ENCODE measurements around the gene RNU7-1. TPM values are rescaled to one million over a fixed set of nuclear protein-coding genes. Genes with fewer than 3 reads are reported as not detected.
"Not testable (repeated sequence)": the region's sequence is repeated elsewhere in the genome, so short reads cannot be mapped to it uniquely, and the experiment has no call there.

The RNU7-1 gene
- total and polyA plus RNA-seq, 7 experiments from 2014 or later, result not detected

DNA sequence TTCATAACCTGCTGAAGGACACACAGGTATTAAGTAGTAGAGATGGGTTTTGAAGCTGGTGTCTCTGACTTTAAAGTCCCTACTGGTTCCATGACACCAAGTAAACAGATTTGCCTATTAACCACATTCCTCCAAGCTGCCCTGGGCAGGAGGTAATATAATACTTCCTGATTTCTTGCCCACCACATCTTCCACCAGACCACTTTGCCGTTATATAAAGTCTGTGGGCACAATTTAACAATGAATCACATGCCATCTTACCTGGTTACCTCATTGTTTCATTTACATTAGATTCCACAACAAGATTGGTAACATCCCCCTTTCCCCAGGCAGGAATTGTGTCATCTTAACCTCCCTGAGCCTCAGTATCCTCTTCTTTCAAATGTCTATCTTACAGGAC is 39.9 kb upstream of the RNU7-1 start:
- Histone ChIP-seq H3K9me3 (ENCODE audit: control insufficient read depth in 2 of 3, low read length in 3 of 3) (no peaks in the 10 kb centered on the region), H3K4me3 (ENCODE audit: low read length) (no peak overlapping the region), H3K36me3 (ENCODE audit: control insufficient read depth in 2 of 3, insufficient read depth in 3 of 3, low read length in 3 of 3) (no peaks in the 10 kb centered on the region), H3K4me1 (ENCODE audit: control insufficient read depth in 2 of 2, insufficient read depth in 2 of 2, low read length in 2 of 2) (peaks cover 14 to 17% of the 10 kb centered on the region in 2 donors), H3K27ac (ENCODE audit: low read depth, low read length) (peak overlapping the region; percentile 93), H3K27me3 (ENCODE audit: control insufficient read depth in 2 of 2, insufficient read depth in 2 of 2, low read length in 2 of 2) (no peaks in the 10 kb centered on the region)
- H3K4me1 Mint-ChIP-seq, result peaks cover 0 to 13% (median 5%) of the 10 kb centered on the region in 7 donors
- intact Hi-C loops (cut with micrococcal nuclease), result loop anchor here (1.0 to 5.0 kb wide), 8 partner anchors 11 to 346 kb away; partner anchors contain the start of genes ENO2 (in 2 of the 2), SPSB2 (in 2 of the 2), USP5 (in 2 of the 2) and IFFO1 (in 1 of the 2)
- no peak for ATAC-seq
- H3K27ac Mint-ChIP-seq, result peak overlapping the region in 1 of 9 donors; percentile 78
- H3K4me3 Mint-ChIP-seq, result peak overlapping the region in 1 of 10 donors; percentile 8
- H3K27me3 Mint-ChIP-seq, result no peaks in the 10 kb centered on the region
- POLR2A ChIA-PET, result interaction anchor here (1.1 to 3.8 kb wide), 3 partner anchors 10 to 31 kb away, joined by 3 to 20 read pairs (median 17); partner anchors contain the start of genes ENO2 and SPSB2
- CTCF ChIA-PET, result interaction anchor here (0.6 to 2.1 kb wide), 2 partner anchors 69 to 768 kb away, joined by 5 read pairs; no protein-coding TSS in a partner anchor
- DNase-seq, result no peak
- H3K9me3 Mint-ChIP-seq, result peaks cover 0 to 3% (median 0%) of the 10 kb centered on the region in 11 donors
- peaks cover 0 to 5% (median 0%) of the 10 kb centered on the region in 5 donors for H3K36me3 Mint-ChIP-seq

DNA sequence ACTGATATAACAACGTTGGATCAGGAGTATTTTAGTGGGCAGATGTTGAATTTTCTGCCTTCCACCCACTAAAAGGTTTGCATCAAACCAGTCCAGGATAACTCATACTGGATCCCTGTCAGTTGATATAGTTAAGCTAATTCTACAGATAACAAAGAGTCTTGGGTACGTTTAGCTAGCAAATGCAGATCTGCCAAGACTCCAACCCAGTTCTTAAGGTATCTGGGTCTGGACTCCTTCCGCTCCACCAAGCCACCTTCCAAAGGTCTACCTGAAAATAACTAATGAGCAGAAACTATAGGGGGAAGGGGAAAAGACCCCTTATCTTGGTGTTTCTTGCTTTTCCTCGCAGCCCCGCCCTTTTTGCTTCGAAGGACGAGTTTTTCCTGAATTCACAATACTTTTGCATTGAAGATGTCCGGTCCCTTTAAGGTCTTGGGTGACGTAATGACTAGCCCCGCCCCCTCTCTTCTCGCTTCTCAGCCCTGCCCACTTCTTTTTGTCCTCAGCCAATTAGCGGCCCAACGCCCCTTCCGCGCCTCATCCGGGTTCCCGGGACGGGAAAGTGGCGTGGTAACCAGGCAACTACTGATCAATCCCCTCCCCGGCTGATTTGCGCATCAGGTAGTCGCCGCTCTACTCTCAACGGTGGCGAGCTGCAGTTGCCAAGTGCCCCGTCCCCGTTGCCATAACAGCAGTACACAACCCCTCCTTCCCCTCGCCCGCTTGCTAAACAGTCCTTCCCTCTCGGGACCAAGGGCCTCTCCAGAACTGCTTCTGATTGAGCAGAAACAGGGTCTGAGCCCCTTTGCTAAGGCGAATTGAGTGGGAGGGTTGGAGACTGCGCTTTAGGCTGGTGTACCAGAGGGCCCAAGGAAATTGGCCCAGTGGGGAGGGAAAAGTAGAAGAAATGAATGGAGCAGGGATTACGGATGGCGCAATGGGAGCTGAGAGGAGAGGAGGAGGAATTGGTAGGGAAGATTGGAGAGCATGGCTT is 39.0 kb upstream of the RNU7-1 start, which contains the start of gene LRRC23:
TSS of gene LRRC23 (plus strand) at position 543 of the 997 bp plus-strand sequence. CDS start 812 bp downstream, outside the sequence.
- POLR2A ChIA-PET, result interaction anchor here (0.6 to 3.8 kb wide), 11 partner anchors 9 to 64 kb away, joined by 3 to 20 read pairs (median 4); partner anchors contain the start of genes C12orf57, ENO2, RNU7-1 and SPSB2
- H3K4me3 ChIP-seq (ENCODE audit: low read length), result peak within 1 kb of the TSS; percentile 75
- H3K27ac ChIP-seq (ENCODE audit: low read depth, low read length), result peak within 1 kb of the TSS; percentile 93
- Mint-ChIP-seq H3K4me3 (peak within 1 kb of the TSS in 1 of 10 donors; percentile 8), H3K9me3 (peaks cover 0 to 3% (median 0%) of the 10 kb centered on the region in 11 donors), H3K27me3 (no peaks in the 10 kb centered on the region), H3K4me1 (peaks cover 0 to 10% (median 3%) of the 10 kb centered on the region in 7 donors), H3K27ac (peak within 1 kb of the TSS in 1 of 9 donors; percentile 78), H3K36me3 (peaks cover 0 to 5% (median 0%) of the 10 kb centered on the region in 5 donors)
- peaks cover 14 to 17% of the 10 kb centered on the region in 2 donors for H3K4me1 ChIP-seq (ENCODE audit: control insufficient read depth in 2 of 2, insufficient read depth in 2 of 2, low read length in 2 of 2)
- no peaks in the 10 kb centered on the region for H3K36me3 ChIP-seq (ENCODE audit: control insufficient read depth in 2 of 3, insufficient read depth in 3 of 3, low read length in 3 of 3)
- peak; percentile 89 to 98 (median 95) for DNase-seq
- peak; percentile 98 for ATAC-seq
- no peaks in the 10 kb centered on the region for H3K9me3 ChIP-seq (ENCODE audit: control insufficient read depth in 2 of 3, low read length in 3 of 3)
- intact Hi-C loops (cut with micrococcal nuclease), result loop anchor here (1.0 to 5.0 kb wide), 8 partner anchors 10 to 347 kb away; partner anchors contain the start of genes ENO2 (in 2 of the 2), SPSB2 (in 2 of the 2), USP5 (in 2 of the 2) and IFFO1 (in 1 of the 2)
- H3K27me3 ChIP-seq (ENCODE audit: control insufficient read depth in 2 of 2, insufficient read depth in 2 of 2, low read length in 2 of 2), result no peaks in the 10 kb centered on the region
- CTCF ChIA-PET, result interaction anchor here (0.6 to 3.6 kb wide), 4 partner anchors 20 to 768 kb away, joined by 3 to 16 read pairs (median 7); partner anchors contain the start of gene SPSB2

DNA sequence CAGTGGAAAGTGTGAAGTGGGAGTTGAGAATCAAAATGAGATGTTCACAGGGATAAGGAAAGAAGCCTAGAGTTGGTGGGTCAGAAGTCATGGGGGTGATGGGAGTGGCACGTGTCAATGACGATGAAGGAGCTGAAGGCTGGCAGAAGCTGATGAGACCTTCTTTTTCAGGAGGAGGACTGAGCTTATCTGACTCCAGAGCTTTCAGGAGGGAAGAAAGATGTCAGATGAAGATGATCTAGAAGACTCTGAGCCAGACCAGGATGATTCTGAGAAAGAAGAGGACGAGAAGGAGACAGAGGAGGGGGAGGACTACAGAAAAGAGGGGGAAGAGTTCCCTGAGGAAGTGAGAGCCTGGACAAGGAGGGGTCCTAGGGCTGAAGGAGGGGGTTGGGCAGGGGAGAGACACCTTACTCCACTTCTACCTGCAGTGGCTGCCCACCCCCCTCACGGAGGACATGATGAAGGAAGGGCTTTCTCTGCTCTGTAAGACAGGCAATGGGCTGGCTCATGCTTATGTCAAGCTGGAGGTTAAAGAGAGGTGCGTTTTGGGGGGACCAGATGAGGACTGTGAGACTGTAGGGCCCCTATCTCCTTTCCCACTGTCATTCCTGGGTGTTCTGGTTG is 38.1 kb upstream of the RNU7-1 start:
- Mint-ChIP-seq H3K27ac (no peak overlapping the region), H3K4me3 (no peak overlapping the region), H3K4me1 (peaks cover 0 to 4% (median 0%) of the 10 kb centered on the region in 7 donors), H3K27me3 (no peaks in the 10 kb centered on the region), H3K9me3 (peaks cover 0 to 3% (median 0%) of the 10 kb centered on the region in 11 donors), H3K36me3 (peaks cover 0 to 5% (median 0%) of the 10 kb centered on the region in 5 donors)
- POLR2A ChIA-PET, result interaction anchor here (0.6 to 3.8 kb wide), 14 partner anchors 8 to 63 kb away, joined by 3 to 20 read pairs (median 4); partner anchors contain the start of genes C12orf57, ENO2, RNU7-1 and SPSB2
- DNase-seq (no peak), ATAC-seq (no peak)
- Histone ChIP-seq H3K4me1 (ENCODE audit: control insufficient read depth in 2 of 2, insufficient read depth in 2 of 2, low read length in 2 of 2) (peaks cover 14 to 17% of the 10 kb centered on the region in 2 donors), H3K27ac (ENCODE audit: low read depth, low read length) (peak overlapping the region; percentile 93), H3K27me3 (ENCODE audit: control insufficient read depth in 2 of 2, insufficient read depth in 2 of 2, low read length in 2 of 2) (no peaks in the 10 kb centered on the region), H3K9me3 (ENCODE audit: control insufficient read depth in 2 of 3, low read length in 3 of 3) (no peaks in the 10 kb centered on the region), H3K4me3 (ENCODE audit: low read length) (peak overlapping the region; percentile 75), H3K36me3 (ENCODE audit: control insufficient read depth in 2 of 3, insufficient read depth in 3 of 3, low read length in 3 of 3) (no peaks in the 10 kb centered on the region)
- CTCF ChIA-PET, result interaction anchor here (0.8 to 3.6 kb wide), 3 partner anchors 19 to 34 kb away, joined by 4 to 16 read pairs (median 9); partner anchors contain the start of gene SPSB2
- intact Hi-C loops (cut with micrococcal nuclease), result no loop called here

DNA sequence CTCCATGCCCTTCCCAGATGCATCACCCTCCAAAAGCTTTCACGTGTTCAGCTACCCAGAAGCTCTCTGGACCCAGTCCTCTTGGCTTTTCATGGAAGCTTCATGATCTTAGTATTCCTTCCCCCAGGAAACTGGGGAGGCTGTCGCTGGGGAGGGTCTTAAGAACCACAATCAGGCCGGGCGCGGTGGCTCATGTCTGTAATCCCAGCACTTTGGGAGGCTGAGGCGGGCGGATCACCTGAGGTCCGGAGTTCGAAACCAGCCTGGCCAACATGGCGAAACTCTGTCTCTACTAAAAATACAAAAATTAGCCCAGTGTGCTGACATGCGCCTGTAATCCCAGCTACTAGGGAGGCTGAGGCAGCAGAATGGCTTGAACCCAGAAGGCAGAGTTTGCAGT is 35.5 kb upstream of the RNU7-1 start:
- H3K4me3 ChIP-seq (ENCODE audit: low read length); H3K27ac ChIP-seq (ENCODE audit: low read depth, low read length); H3K36me3 Mint-ChIP-seq; H3K4me3 Mint-ChIP-seq; H3K27me3 Mint-ChIP-seq; H3K27me3 ChIP-seq (ENCODE audit: control insufficient read depth in 2 of 2, insufficient read depth in 2 of 2, low read length in 2 of 2); H3K36me3 ChIP-seq (ENCODE audit: control insufficient read depth in 2 of 3, insufficient read depth in 3 of 3, low read length in 3 of 3); H3K9me3 Mint-ChIP-seq; H3K9me3 ChIP-seq (ENCODE audit: control insufficient read depth in 2 of 3, low read length in 3 of 3); DNase-seq; H3K27ac Mint-ChIP-seq; ATAC-seq; intact Hi-C loops (cut with micrococcal nuclease): not testable (repeated sequence)
- H3K4me1 ChIP-seq (ENCODE audit: control insufficient read depth in 2 of 2, insufficient read depth in 2 of 2, low read length in 2 of 2), result peaks cover 14 to 17% of the 10 kb centered on the region in 2 donors
- H3K4me1 Mint-ChIP-seq, result peaks cover 0 to 10% (median 7%) of the 10 kb centered on the region in 7 donors
- POLR2A ChIA-PET, result interaction anchor here (0.7 to 1.7 kb wide), 6 partner anchors 8 to 75 kb away, joined by 3 to 5 read pairs (median 4); partner anchors contain the start of genes ATN1, C12orf57, RNU7-1 and SPSB2
- CTCF ChIA-PET, result interaction anchor here (0.6 to 3.6 kb wide), 4 partner anchors 14 to 875 kb away, joined by 3 to 16 read pairs (median 7); partner anchors contain the start of gene SPSB2

DNA sequence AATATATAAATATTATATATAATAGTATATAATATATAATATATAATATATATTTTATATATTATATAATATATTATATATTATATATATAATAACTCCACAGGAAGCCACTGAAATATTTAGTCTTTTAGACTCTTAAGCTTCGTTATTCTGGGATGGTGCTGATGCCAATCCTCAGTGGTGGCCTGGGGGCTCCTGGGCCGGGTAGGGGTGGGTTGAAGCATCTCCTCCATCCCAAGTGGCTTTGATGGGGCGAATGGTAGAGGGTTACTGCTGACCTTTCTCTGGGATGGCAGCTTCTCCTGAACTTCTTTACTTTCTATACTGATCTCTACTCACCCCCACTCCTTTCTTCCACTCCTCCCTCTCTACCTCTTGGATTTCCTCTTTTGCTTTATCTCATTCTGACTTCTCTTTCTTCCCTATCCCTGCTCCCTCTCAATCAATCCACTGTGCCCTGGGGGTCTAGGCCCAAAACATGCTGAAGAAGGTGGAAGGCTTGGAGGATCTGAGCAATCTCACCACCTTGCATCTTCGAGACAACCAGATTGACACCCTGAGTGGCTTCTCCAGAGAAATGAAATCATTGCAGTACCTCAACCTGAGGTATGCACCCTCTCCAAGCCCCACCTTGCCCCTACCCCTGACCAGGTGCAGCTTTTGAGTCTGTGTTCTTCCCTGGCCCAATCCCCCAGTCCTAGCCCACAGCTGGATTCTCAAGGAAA is 34.0 kb upstream of the RNU7-1 start:
- peaks cover 0 to 19% (median 16%) of the 10 kb centered on the region in 7 donors for H3K4me1 Mint-ChIP-seq
- DNase-seq, result no peak
- peaks cover 0 to 5% (median 0%) of the 10 kb centered on the region in 5 donors for H3K36me3 Mint-ChIP-seq
- CTCF ChIA-PET, result interaction anchor here (0.6 to 2.8 kb wide), 3 partner anchors 15 to 198 kb away, joined by 3 to 8 read pairs (median 5); no protein-coding TSS in a partner anchor
- no peak overlapping the region for H3K27ac ChIP-seq (ENCODE audit: low read depth, low read length)
- H3K4me3 ChIP-seq (ENCODE audit: low read length), result no peak overlapping the region
- H3K9me3 Mint-ChIP-seq, result peaks cover 0 to 3% (median 0%) of the 10 kb centered on the region in 11 donors
- POLR2A ChIA-PET, result interaction anchor here (0.7 to 1.4 kb wide), 6 partner anchors 22 to 56 kb away, joined by 3 to 4 read pairs (median 3); partner anchors contain the start of gene SPSB2
- ATAC-seq, result no peak
- H3K4me3 Mint-ChIP-seq, result no peak overlapping the region
- H3K9me3 ChIP-seq (ENCODE audit: control insufficient read depth in 2 of 3, low read length in 3 of 3), result no peaks in the 10 kb centered on the region
- H3K4me1 ChIP-seq (ENCODE audit: control insufficient read depth in 2 of 2, insufficient read depth in 2 of 2, low read length in 2 of 2), result peaks cover 14 to 15% of the 10 kb centered on the region in 2 donors
- peak overlapping the region in 1 of 9 donors; percentile 19 for H3K27ac Mint-ChIP-seq
- peaks cover 0 to 4% (median 0%) of the 10 kb centered on the region in 5 donors for H3K27me3 Mint-ChIP-seq
- H3K27me3 ChIP-seq (ENCODE audit: control insufficient read depth in 2 of 2, insufficient read depth in 2 of 2, low read length in 2 of 2), result no peaks in the 10 kb centered on the region
- H3K36me3 ChIP-seq (ENCODE audit: control insufficient read depth in 2 of 3, insufficient read depth in 3 of 3, low read length in 3 of 3), result no peaks in the 10 kb centered on the region
- intact Hi-C loops (cut with micrococcal nuclease), result loop anchor here in 1 of 2 donors (5.0 kb wide), 1 partner anchor 43 kb away; the partner anchor contains the start of gene PTPN6

All from naive thymus-derived CD4-positive, alpha-beta T cell (primary cell).